ENCODE data around the gene LOXHD1. TPM values are rescaled to one million over a fixed set of nuclear protein-coding genes. Genes with fewer than 3 reads are reported as not detected.

The LOXHD1 gene
- total and polyA plus RNA-seq, 10 of the 15 experiments (the other 5 are each of a cell fraction or from before 2014, with no cell fraction given): not detected

DNA sequence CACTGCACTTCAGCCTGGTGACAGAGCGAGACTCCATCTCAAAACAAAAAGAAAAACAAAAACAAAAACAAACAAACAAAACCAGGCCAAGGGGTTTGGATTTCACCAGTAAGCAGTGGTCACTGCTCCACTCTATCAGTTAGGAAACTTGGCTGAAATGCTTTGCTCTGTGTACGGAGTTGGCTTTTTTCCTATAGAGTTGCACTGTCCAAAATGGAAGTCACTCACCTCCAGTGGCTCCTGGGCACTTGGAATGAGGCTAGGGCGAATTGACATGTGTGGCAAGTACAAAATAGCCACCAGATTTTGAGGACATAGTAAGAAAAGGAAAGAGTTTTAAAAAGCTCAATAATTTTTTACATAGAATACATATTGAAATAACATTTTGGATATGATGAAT lies 228.7 kb downstream of the LOXHD1 start (continued):
- TF ChIP-seq PBX3 (IDR thresholded peaks at IDR 0.05; ENCODE audit: insufficient replicate concordance, low read depth, low read length) (no peak), CREB1 (IDR thresholded peaks at IDR 0.05; ENCODE audit: low read depth) (no peak), CBX3 (IDR thresholded peaks at IDR 0.05; ENCODE audit: borderline replicate concordance, low read depth) (no peak), WRNIP1 (IDR thresholded peaks at IDR 0.05; ENCODE audit: borderline replicate concordance, low read depth, low read length) (no peak)

GRCh38 chr18:46427216-46427995 lies 229.6 kb downstream of the LOXHD1 start:
- FAIRE-seq (no peak), DNase-seq (ENCODE audit: low read depth, low spot score) (no peak), ATAC-seq (no peak)
- no peak overlapping the region for H3K4me2 ChIP-seq (ENCODE audit: control insufficient read depth, insufficient read depth)
- H2AFZ ChIP-seq (ENCODE audit: control insufficient read depth, low read depth, low read length): no peak overlapping the region
- H4K20me1 ChIP-seq (ENCODE audit: control insufficient read depth, insufficient read depth): no peaks in the 10 kb centered on the region
- H3K79me2 ChIP-seq (ENCODE audit: control insufficient read depth, insufficient read depth, low read length): no peaks in the 10 kb centered on the region
- no peak overlapping the region for H3K9ac ChIP-seq (ENCODE audit: control insufficient read depth, insufficient read depth, low read length)
- in situ Hi-C loops (cut with MboI): no loop called here
- H3K4me3 ChIP-seq: no peak overlapping the region
- no peaks in the 10 kb centered on the region for H3K36me3 ChIP-seq (ENCODE audit: control insufficient read depth in 2 of 2, insufficient read depth in 2 of 2, low read length in 1 of 2)
- no TSS peak for BruUV-seq (replicated peaks)
- H3K4me1 ChIP-seq (ENCODE audit: control insufficient read depth, insufficient read depth, low read length): no peaks in the 10 kb centered on the region
- no peaks in the 10 kb centered on the region for H3K9me3 ChIP-seq (replicated peaks; ENCODE audit: control insufficient read depth, insufficient read depth, low read length)
- peaks cover 0 to 3% of the 10 kb centered on the region in 2 experiments; a peak in 2 of 4 replicates for H3K27me3 ChIP-seq (replicated peaks in 1 of 2; ENCODE audit: control insufficient read depth in 2 of 2, insufficient read depth in 2 of 2, low read length in 1 of 2)
- ChIA-PET SMC1A (ENCODE audit: uncharacterized antibody, unreplicated experiment) (interaction anchor here (0.6 kb wide), 1 partner anchor 34 kb away, joined by 3 read pairs; no protein-coding TSS in a partner anchor), RAD21 (ENCODE audit: unreplicated experiment) (no interaction called here), POLR2A (no interaction called here), CTCF (no interaction called here)
- no peak overlapping the region for H3K27ac ChIP-seq (ENCODE audit: control insufficient read depth, insufficient read depth)
- intact Hi-C loops (cut with micrococcal nuclease; ENCODE audit: unreplicated experiment): no loop called here
- WGBS (ENCODE audit: insufficient coverage, insufficient replicate concordance, low lambda C conversion rate, missing lambda C conversion rate): 20% methylated on average over 16 of the region's 16 CpGs
- TF ChIP-seq ZNF384 (IDR thresholded peaks at IDR 0.05; ENCODE audit: borderline replicate concordance, low read depth, low read length) (no peak), NFYA (IDR thresholded peaks at IDR 0.05; ENCODE audit: borderline replicate concordance, low read depth, low read length) (no peak), RBBP5 (conservative IDR thresholded peaks at IDR 0.05) (no peak), WRNIP1 (IDR thresholded peaks at IDR 0.05; ENCODE audit: borderline replicate concordance, low read depth, low read length) (no peak)
- TF ChIP-seq, protein P1, sequence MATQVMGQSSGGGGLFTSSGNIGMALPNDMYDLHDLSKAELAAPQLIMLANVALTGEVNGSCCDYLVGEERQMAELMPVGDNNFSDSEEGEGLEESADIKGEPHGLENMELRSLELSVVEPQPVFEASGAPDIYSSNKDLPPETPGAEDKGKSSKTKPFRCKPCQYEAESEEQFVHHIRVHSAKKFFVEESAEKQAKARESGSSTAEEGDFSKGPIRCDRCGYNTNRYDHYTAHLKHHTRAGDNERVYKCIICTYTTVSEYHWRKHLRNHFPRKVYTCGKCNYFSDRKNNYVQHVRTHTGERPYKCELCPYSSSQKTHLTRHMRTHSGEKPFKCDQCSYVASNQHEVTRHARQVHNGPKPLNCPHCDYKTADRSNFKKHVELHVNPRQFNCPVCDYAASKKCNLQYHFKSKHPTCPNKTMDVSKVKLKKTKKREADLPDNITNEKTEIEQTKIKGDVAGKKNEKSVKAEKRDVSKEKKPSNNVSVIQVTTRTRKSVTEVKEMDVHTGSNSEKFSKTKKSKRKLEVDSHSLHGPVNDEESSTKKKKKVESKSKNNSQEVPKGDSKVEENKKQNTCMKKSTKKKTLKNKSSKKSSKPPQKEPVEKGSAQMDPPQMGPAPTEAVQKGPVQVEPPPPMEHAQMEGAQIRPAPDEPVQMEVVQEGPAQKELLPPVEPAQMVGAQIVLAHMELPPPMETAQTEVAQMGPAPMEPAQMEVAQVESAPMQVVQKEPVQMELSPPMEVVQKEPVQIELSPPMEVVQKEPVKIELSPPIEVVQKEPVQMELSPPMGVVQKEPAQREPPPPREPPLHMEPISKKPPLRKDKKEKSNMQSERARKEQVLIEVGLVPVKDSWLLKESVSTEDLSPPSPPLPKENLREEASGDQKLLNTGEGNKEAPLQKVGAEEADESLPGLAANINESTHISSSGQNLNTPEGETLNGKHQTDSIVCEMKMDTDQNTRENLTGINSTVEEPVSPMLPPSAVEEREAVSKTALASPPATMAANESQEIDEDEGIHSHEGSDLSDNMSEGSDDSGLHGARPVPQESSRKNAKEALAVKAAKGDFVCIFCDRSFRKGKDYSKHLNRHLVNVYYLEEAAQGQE (IDR thresholded peaks at IDR 0.05; ENCODE audit: low read depth, low read length): no peak
- TF ChIP-seq, protein P2, sequence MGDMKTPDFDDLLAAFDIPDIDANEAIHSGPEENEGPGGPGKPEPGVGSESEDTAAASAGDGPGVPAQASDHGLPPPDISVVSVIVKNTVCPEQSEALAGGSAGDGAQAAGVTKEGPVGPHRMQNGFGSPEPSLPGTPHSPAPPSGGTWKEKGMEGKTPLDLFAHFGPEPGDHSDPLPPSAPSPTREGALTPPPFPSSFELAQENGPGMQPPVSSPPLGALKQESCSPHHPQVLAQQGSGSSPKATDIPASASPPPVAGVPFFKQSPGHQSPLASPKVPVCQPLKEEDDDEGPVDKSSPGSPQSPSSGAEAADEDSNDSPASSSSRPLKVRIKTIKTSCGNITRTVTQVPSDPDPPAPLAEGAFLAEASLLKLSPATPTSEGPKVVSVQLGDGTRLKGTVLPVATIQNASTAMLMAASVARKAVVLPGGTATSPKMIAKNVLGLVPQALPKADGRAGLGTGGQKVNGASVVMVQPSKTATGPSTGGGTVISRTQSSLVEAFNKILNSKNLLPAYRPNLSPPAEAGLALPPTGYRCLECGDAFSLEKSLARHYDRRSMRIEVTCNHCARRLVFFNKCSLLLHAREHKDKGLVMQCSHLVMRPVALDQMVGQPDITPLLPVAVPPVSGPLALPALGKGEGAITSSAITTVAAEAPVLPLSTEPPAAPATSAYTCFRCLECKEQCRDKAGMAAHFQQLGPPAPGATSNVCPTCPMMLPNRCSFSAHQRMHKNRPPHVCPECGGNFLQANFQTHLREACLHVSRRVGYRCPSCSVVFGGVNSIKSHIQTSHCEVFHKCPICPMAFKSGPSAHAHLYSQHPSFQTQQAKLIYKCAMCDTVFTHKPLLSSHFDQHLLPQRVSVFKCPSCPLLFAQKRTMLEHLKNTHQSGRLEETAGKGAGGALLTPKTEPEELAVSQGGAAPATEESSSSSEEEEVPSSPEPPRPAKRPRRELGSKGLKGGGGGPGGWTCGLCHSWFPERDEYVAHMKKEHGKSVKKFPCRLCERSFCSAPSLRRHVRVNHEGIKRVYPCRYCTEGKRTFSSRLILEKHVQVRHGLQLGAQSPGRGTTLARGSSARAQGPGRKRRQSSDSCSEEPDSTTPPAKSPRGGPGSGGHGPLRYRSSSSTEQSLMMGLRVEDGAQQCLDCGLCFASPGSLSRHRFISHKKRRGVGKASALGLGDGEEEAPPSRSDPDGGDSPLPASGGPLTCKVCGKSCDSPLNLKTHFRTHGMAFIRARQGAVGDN (IDR thresholded peaks at IDR 0.05): no peak
- TF ChIP-seq, protein P3, sequence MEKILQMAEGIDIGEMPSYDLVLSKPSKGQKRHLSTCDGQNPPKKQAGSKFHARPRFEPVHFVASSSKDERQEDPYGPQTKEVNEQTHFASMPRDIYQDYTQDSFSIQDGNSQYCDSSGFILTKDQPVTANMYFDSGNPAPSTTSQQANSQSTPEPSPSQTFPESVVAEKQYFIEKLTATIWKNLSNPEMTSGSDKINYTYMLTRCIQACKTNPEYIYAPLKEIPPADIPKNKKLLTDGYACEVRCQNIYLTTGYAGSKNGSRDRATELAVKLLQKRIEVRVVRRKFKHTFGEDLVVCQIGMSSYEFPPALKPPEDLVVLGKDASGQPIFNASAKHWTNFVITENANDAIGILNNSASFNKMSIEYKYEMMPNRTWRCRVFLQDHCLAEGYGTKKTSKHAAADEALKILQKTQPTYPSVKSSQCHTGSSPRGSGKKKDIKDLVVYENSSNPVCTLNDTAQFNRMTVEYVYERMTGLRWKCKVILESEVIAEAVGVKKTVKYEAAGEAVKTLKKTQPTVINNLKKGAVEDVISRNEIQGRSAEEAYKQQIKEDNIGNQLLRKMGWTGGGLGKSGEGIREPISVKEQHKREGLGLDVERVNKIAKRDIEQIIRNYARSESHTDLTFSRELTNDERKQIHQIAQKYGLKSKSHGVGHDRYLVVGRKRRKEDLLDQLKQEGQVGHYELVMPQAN (conservative IDR thresholded peaks at IDR 0.05): no peak

Data from GM12878 (cell line).